K562 (cell line): ENCODE results near the gene RBX1. TPM values are rescaled to one million over a fixed set of nuclear protein-coding genes. Genes with fewer than 3 reads are reported as not detected.

Source experiments
- FOXK1 ChIP-seq: sonication (generic); formaldehyde crosslinking; IDR thresholded peaks from 2 replicates; pipeline ENCODE4 v1.8.0; 2022; ENCODE audit warnings: missing genetic modification reagents, mild to moderate bottlenecking, borderline replicate concordance
- KDM4B ChIP-seq, 2 experiments: fragments of 450-650 bp in 1 of 2; sonication (generic) in 1 of 2; IDR thresholded peaks; 2 replicates each; pipeline ENCODE4 v1.6.1; 2016 to 2017; ENCODE audit warnings: borderline replicate concordance in 2 of 2, antibody characterized with exemption in 1 of 2, low read depth in 1 of 2, mild to moderate bottlenecking in 1 of 2
- polyA plus RNA-seq, 8 experiments: library from polyadenylated mRNA; depleted of rRNA in 4 of 8; stranded (reverse) in 5 of 8; unstranded in 3 of 8; fragments of >200 nt; fragmentation: Nextera tagmentation in 2 of 8; fragmentation: Illumina TruSeq in 1 of 8; extraction: Ambion mirVana in 2 of 8; extraction: Trizol in 1 of 8; gene quantifications; 2 replicates each; pipeline versions ENCODE4 v1.2.1 to v1.2.3, GENCODE V29; 2011 to 2014; ENCODE audit warnings: inconsistent platforms in 1 of 8, missing spikeins in 1 of 8
- total RNA-seq, 7 experiments: library from RNA; depleted of rRNA in 6 of 7; stranded (reverse); fragments of >200 nt in 6 of 7; fragmentation: Illumina TruSeq in 2 of 7; extraction: Trizol in 2 of 7; gene quantifications; 2 replicates each; pipeline versions ENCODE4 v1.2.1 to v1.2.3, GENCODE V29; 2011 to 2021; ENCODE audit warnings: low replicate concordance in 1 of 7
- TF ChIP-seq, protein P1 (sequence below), 2 experiments: fragments of 450-650 bp in 1 of 2; sonication (generic) in 1 of 2; formaldehyde crosslinking in 1 of 2; IDR thresholded peaks; 2 replicates each; pipeline versions ENCODE4 v1.7.1 to v1.9.0; 2016 to 2022; ENCODE audit warnings: inconsistent platforms in 1 of 2, mild to moderate bottlenecking in 1 of 2, missing genetic modification reagents in 1 of 2
- TF ChIP-seq, protein P2 (sequence below): fragments of 450-650 bp; IDR thresholded peaks from 2 replicates; pipeline ENCODE4 v1.6.1; 2016; ENCODE audit warnings: mild to moderate bottlenecking, moderate library complexity
- TF ChIP-seq, protein P3 (sequence below): fragments of 250-450 bp; sonication (Bioruptor Pico); IDR thresholded peaks from 2 replicates; pipeline ENCODE4 v1.4.0; 2020

RBX1 gene
- total and polyA plus RNA-seq, 9 of the 15 experiments (the other 6 are each of a cell fraction or from before 2014, with no cell fraction given), result 44.0 to 259 (median 67.9) TPM

DNA sequence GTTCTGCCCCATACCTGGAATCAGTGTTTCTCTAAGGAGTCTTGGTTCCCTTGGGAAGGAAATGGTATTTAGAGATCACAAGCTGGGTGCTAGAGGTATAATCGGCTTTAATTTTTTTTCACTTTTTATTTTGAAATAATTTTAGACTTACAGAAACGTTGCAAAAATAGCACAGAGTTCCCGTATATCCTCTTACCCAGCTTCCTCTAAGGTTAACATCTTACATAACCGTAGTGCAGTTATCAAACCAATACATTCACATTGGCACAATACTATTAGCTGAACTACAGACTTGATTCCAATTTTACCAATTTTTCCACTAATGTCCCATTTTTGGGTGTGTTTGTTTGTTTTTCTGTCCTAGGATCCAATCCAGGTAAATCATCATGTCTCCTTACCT is 63.8 kb downstream of the RBX1 start (continued):
- TF ChIP-seq, protein P1, sequence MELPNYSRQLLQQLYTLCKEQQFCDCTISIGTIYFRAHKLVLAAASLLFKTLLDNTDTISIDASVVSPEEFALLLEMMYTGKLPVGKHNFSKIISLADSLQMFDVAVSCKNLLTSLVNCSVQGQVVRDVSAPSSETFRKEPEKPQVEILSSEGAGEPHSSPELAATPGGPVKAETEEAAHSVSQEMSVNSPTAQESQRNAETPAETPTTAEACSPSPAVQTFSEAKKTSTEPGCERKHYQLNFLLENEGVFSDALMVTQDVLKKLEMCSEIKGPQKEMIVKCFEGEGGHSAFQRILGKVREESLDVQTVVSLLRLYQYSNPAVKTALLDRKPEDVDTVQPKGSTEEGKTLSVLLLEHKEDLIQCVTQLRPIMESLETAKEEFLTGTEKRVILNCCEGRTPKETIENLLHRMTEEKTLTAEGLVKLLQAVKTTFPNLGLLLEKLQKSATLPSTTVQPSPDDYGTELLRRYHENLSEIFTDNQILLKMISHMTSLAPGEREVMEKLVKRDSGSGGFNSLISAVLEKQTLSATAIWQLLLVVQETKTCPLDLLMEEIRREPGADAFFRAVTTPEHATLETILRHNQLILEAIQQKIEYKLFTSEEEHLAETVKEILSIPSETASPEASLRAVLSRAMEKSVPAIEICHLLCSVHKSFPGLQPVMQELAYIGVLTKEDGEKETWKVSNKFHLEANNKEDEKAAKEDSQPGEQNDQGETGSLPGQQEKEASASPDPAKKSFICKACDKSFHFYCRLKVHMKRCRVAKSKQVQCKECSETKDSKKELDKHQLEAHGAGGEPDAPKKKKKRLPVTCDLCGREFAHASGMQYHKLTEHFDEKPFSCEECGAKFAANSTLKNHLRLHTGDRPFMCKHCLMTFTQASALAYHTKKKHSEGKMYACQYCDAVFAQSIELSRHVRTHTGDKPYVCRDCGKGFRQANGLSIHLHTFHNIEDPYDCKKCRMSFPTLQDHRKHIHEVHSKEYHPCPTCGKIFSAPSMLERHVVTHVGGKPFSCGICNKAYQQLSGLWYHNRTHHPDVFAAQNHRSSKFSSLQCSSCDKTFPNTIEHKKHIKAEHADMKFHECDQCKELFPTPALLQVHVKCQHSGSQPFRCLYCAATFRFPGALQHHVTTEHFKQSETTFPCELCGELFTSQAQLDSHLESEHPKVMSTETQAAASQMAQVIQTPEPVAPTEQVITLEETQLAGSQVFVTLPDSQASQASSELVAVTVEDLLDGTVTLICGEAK (IDR thresholded peaks at IDR 0.05), result no peak
- TF ChIP-seq, protein P1 (CRISPR knock-in tag; IDR thresholded peaks at IDR 0.05), result no peak
- TF ChIP-seq, protein P2, sequence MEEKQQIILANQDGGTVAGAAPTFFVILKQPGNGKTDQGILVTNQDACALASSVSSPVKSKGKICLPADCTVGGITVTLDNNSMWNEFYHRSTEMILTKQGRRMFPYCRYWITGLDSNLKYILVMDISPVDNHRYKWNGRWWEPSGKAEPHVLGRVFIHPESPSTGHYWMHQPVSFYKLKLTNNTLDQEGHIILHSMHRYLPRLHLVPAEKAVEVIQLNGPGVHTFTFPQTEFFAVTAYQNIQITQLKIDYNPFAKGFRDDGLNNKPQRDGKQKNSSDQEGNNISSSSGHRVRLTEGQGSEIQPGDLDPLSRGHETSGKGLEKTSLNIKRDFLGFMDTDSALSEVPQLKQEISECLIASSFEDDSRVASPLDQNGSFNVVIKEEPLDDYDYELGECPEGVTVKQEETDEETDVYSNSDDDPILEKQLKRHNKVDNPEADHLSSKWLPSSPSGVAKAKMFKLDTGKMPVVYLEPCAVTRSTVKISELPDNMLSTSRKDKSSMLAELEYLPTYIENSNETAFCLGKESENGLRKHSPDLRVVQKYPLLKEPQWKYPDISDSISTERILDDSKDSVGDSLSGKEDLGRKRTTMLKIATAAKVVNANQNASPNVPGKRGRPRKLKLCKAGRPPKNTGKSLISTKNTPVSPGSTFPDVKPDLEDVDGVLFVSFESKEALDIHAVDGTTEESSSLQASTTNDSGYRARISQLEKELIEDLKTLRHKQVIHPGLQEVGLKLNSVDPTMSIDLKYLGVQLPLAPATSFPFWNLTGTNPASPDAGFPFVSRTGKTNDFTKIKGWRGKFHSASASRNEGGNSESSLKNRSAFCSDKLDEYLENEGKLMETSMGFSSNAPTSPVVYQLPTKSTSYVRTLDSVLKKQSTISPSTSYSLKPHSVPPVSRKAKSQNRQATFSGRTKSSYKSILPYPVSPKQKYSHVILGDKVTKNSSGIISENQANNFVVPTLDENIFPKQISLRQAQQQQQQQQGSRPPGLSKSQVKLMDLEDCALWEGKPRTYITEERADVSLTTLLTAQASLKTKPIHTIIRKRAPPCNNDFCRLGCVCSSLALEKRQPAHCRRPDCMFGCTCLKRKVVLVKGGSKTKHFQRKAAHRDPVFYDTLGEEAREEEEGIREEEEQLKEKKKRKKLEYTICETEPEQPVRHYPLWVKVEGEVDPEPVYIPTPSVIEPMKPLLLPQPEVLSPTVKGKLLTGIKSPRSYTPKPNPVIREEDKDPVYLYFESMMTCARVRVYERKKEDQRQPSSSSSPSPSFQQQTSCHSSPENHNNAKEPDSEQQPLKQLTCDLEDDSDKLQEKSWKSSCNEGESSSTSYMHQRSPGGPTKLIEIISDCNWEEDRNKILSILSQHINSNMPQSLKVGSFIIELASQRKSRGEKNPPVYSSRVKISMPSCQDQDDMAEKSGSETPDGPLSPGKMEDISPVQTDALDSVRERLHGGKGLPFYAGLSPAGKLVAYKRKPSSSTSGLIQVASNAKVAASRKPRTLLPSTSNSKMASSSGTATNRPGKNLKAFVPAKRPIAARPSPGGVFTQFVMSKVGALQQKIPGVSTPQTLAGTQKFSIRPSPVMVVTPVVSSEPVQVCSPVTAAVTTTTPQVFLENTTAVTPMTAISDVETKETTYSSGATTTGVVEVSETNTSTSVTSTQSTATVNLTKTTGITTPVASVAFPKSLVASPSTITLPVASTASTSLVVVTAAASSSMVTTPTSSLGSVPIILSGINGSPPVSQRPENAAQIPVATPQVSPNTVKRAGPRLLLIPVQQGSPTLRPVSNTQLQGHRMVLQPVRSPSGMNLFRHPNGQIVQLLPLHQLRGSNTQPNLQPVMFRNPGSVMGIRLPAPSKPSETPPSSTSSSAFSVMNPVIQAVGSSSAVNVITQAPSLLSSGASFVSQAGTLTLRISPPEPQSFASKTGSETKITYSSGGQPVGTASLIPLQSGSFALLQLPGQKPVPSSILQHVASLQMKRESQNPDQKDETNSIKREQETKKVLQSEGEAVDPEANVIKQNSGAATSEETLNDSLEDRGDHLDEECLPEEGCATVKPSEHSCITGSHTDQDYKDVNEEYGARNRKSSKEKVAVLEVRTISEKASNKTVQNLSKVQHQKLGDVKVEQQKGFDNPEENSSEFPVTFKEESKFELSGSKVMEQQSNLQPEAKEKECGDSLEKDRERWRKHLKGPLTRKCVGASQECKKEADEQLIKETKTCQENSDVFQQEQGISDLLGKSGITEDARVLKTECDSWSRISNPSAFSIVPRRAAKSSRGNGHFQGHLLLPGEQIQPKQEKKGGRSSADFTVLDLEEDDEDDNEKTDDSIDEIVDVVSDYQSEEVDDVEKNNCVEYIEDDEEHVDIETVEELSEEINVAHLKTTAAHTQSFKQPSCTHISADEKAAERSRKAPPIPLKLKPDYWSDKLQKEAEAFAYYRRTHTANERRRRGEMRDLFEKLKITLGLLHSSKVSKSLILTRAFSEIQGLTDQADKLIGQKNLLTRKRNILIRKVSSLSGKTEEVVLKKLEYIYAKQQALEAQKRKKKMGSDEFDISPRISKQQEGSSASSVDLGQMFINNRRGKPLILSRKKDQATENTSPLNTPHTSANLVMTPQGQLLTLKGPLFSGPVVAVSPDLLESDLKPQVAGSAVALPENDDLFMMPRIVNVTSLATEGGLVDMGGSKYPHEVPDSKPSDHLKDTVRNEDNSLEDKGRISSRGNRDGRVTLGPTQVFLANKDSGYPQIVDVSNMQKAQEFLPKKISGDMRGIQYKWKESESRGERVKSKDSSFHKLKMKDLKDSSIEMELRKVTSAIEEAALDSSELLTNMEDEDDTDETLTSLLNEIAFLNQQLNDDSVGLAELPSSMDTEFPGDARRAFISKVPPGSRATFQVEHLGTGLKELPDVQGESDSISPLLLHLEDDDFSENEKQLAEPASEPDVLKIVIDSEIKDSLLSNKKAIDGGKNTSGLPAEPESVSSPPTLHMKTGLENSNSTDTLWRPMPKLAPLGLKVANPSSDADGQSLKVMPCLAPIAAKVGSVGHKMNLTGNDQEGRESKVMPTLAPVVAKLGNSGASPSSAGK, result no peak
- TF ChIP-seq, protein P3, sequence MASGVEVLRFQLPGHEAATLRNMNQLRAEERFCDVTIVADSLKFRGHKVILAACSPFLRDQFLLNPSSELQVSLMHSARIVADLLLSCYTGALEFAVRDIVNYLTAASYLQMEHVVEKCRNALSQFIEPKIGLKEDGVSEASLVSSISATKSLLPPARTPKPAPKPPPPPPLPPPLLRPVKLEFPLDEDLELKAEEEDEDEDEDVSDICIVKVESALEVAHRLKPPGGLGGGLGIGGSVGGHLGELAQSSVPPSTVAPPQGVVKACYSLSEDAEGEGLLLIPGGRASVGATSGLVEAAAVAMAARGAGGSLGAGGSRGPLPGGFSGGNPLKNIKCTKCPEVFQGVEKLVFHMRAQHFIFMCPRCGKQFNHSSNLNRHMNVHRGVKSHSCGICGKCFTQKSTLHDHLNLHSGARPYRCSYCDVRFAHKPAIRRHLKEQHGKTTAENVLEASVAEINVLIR, result no peak
- TF ChIP-seq FOXK1 (CRISPR knock-in tag), result no peak
- no peak for TF ChIP-seq KDM4B (IDR thresholded peaks at IDR 0.05; ENCODE audit: borderline replicate concordance in 2 of 2, low read depth in 1 of 2)
